Measurements from ENCODE around the gene TRIM14. TPM values are rescaled to one million over a fixed set of nuclear protein-coding genes. Genes with fewer than 3 reads are reported as not detected.

The TRIM14 gene
- total and polyA plus RNA-seq, 2 of the 4 experiments (the other 2 are of a cell fraction), result 3.0 to 8.5 TPM

GRCh38 chr9:98157372-98157771 lies 38.4 kb upstream of the TRIM14 start:
- in situ Hi-C loops (cut with MboI; ENCODE audit: low sequenced_read_pairs), result no loop called here
- Histone ChIP-seq H3K4me3 (ENCODE audit: insufficient read depth, low read depth, low read length) (no peak overlapping the region), H2AK9ac (replicated peaks; ENCODE audit: low read depth, low read length, poor library complexity) (no peak overlapping the region), H3K4ac (ENCODE audit: low read depth, low read length) (no peak overlapping the region), H4K5ac (ENCODE audit: low read depth, low read length) (no peak overlapping the region), H2BK15ac (ENCODE audit: low read depth, low read length) (no peak overlapping the region), H2BK120ac (ENCODE audit: low read depth, low read length) (no peak overlapping the region), H3K9me3 (ENCODE audit: control insufficient read depth, insufficient read depth, low read length) (no peaks in the 10 kb centered on the region), H3K14ac (replicated peaks; ENCODE audit: low read depth, low read length) (no peak overlapping the region), H3K36me3 (ENCODE audit: control insufficient read depth, insufficient read depth, low read length) (no peaks in the 10 kb centered on the region), H2AK5ac (ENCODE audit: low read depth, low read length) (no peak overlapping the region), H3K4me2 (ENCODE audit: low read depth, low read length) (no peak overlapping the region), H3K56ac (ENCODE audit: extremely low read depth, insufficient read depth, low read length) (no peak overlapping the region), H2BK5ac (ENCODE audit: low read depth, low read length, poor library complexity, severe bottlenecking) (no peak overlapping the region), H4K20me1 (ENCODE audit: insufficient read depth, low read length) (no peaks in the 10 kb centered on the region), H3K79me1 (ENCODE audit: low read depth in 1 of 2, low read length in 2 of 2) (no peaks in the 10 kb centered on the region), H4K91ac (ENCODE audit: insufficient read depth, low read depth, low read length) (no peak overlapping the region), H3K4me1 (ENCODE audit: control insufficient read depth, insufficient read depth, low read length) (no peaks in the 10 kb centered on the region), H3K27ac (ENCODE audit: insufficient read depth, low read length) (no peak overlapping the region), H3K27me3 (ENCODE audit: control insufficient read depth, insufficient read depth, low read length) (peaks cover 7% of the 10 kb centered on the region; the same call in 1 of the 2 replicates), H3K9me1 (ENCODE audit: insufficient read depth, low read length) (no peaks in the 10 kb centered on the region), H4K8ac (ENCODE audit: low read depth in 2 of 2, low read length in 2 of 2) (no peak overlapping the region), H2BK20ac (ENCODE audit: low read depth, low read length) (no peak overlapping the region), H3K18ac (ENCODE audit: low read depth, low read length) (no peak overlapping the region), H2AFZ (replicated peaks; ENCODE audit: low read length, poor library complexity) (no peak overlapping the region), H3K23ac (ENCODE audit: low read depth, low read length) (no peak overlapping the region), H3K9ac (ENCODE audit: low read depth, low read length) (no peak overlapping the region)
- DNase-seq (no peak), ATAC-seq (ENCODE audit: low read depth) (no peak)
- CTCF ChIA-PET, result no interaction called here
- POLR2A ChIA-PET (ENCODE audit: unreplicated experiment), result no interaction called here
- TF ChIP-seq CHD1 (IDR thresholded peaks at IDR 0.05; ENCODE audit: low read depth, low read length) (no peak), RAD21 (IDR thresholded peaks at IDR 0.05; ENCODE audit: low read length) (no peak), SMC3 (IDR thresholded peaks at IDR 0.05; ENCODE audit: low read depth, low read length) (no peak), POLR2A (IDR thresholded peaks at IDR 0.05; ENCODE audit: low read depth, low read length) (no peak), RFX5 (IDR thresholded peaks at IDR 0.05; ENCODE audit: low read depth, low read length) (no peak), NFE2L2 (IDR thresholded peaks at IDR 0.05; ENCODE audit: low read depth, low read length) (no peak)
- TF ChIP-seq, protein P1, sequence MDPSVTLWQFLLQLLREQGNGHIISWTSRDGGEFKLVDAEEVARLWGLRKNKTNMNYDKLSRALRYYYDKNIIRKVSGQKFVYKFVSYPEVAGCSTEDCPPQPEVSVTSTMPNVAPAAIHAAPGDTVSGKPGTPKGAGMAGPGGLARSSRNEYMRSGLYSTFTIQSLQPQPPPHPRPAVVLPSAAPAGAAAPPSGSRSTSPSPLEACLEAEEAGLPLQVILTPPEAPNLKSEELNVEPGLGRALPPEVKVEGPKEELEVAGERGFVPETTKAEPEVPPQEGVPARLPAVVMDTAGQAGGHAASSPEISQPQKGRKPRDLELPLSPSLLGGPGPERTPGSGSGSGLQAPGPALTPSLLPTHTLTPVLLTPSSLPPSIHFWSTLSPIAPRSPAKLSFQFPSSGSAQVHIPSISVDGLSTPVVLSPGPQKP (IDR thresholded peaks at IDR 0.05; ENCODE audit: borderline replicate concordance, low read depth, low read length), result no peak
- TF ChIP-seq, protein P2, sequence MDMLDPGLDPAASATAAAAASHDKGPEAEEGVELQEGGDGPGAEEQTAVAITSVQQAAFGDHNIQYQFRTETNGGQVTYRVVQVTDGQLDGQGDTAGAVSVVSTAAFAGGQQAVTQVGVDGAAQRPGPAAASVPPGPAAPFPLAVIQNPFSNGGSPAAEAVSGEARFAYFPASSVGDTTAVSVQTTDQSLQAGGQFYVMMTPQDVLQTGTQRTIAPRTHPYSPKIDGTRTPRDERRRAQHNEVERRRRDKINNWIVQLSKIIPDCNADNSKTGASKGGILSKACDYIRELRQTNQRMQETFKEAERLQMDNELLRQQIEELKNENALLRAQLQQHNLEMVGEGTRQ (IDR thresholded peaks at IDR 0.05; ENCODE audit: low read depth, low read length), result no peak
- TF ChIP-seq, protein P3, sequence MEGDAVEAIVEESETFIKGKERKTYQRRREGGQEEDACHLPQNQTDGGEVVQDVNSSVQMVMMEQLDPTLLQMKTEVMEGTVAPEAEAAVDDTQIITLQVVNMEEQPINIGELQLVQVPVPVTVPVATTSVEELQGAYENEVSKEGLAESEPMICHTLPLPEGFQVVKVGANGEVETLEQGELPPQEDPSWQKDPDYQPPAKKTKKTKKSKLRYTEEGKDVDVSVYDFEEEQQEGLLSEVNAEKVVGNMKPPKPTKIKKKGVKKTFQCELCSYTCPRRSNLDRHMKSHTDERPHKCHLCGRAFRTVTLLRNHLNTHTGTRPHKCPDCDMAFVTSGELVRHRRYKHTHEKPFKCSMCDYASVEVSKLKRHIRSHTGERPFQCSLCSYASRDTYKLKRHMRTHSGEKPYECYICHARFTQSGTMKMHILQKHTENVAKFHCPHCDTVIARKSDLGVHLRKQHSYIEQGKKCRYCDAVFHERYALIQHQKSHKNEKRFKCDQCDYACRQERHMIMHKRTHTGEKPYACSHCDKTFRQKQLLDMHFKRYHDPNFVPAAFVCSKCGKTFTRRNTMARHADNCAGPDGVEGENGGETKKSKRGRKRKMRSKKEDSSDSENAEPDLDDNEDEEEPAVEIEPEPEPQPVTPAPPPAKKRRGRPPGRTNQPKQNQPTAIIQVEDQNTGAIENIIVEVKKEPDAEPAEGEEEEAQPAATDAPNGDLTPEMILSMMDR (conservative IDR thresholded peaks at IDR 0.05; ENCODE audit: low read depth, low read length), result no peak
- 90% methylated on average over 7 of the region's 10 CpGs; no CpG with 5 or more reads in 1 of the 2 experiments for WGBS, 2 experiments (ENCODE audit: extremely low coverage in 2 of 2, insufficient read length in 1 of 2)
- dilution Hi-C loops (cut with HindIII; ENCODE audit: low sequenced_read_pairs, unreplicated experiment), result no loop called here
- intact Hi-C loops (cut with micrococcal nuclease), result no loop called here
- no TSS peak for BruUV-seq (replicated peaks)

All from IMR-90 (cell line).